SK-N-SH (cell line): ENCODE data around the gene RAET1L.
"Not testable (repeated sequence)": the region's sequence is repeated elsewhere in the genome, so short reads cannot be mapped to it uniquely, and the experiment has no call there.

Source experiments
- CHD2 ChIP-seq: fragments of 150-350 bp; IDR thresholded peaks from 2 replicates; pipeline ENCODE4 v1.6.1; 2018; ENCODE audit warnings: low read length; ENCODE audit not compliant: partially characterized antibody
- CTCF ChIP-seq: fragments of 200-600 bp; sonication (generic); IDR thresholded peaks from 2 replicates; pipeline ENCODE4 v1.6.1; 2017; ENCODE audit warnings: antibody characterized with exemption, mild to moderate bottlenecking, moderate library complexity
- EZH2phosphoT487 ChIP-seq: fragments of 200-600 bp; sonication (generic); IDR thresholded peaks from 2 replicates; pipeline ENCODE4 v1.6.1; 2017; ENCODE audit warnings: low read depth, mixed run types, mild to moderate bottlenecking, antibody characterized with exemption, moderate library complexity, borderline replicate concordance
- MAX ChIP-seq: IDR thresholded peaks from 2 replicates; pipeline ENCODE4 v1.4.0; 2012; ENCODE audit warnings: low read depth
- TCF12 ChIP-seq: IDR thresholded peaks from 2 replicates; pipeline ENCODE4 v1.4.0; 2012
- USF1 ChIP-seq: IDR thresholded peaks from 2 replicates; pipeline ENCODE4 v1.4.0; 2012; ENCODE audit warnings: low read depth, borderline replicate concordance

DNA sequence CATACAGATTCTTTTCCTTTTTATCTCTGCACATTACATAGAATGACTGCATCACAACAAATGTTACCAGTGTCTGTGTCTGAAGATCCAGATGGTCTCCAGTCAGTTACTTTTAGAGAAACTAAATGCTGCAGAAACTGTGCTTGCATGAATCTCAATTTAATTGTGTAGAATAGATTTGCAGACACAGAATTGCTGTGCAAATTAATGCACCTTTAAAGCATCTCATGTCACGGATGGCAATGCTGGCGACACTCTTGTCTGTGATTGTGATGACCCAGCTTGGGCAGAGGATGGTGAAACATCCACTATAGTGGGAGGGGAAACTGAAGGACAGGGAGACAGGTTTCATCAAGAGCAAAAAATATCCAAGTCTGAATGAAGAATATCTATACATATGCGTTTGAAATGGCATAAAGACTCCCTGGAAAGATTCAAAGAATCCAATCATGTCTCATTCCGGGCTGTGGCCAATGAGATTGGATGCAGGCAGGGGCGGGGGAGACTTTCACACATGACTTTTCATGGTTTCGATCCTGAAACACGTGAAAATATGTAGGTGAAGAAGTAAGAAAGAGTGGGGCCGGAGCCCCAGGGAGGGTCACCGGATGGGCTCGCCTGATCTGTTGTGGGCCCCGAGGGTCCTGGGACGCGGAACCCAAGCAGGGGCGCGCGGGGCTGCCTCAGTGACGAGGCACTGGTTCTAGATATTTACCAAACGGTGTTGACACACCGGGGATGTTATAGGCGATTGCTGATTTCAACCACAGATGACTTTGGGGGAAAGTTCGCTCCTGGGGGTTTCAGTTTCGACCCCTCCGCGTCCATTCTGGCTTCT lies 11.3 kb downstream of the RAET1L start:
- TF ChIP-seq CTCF, TCF12, EZH2phosphoT487, CHD2, USF1, MAX: not testable (repeated sequence)
